Stomach (tissue), 4 donors: ENCODE data around the gene NT5DC4.

Source experiments
- CTCF ChIP-seq, 7 experiments: fragments of 450-650 bp in 4 of 7; fragments of 200-600 bp in 3 of 7; sonication (generic) in 3 of 7; IDR thresholded peaks; one replicate each; pipeline ENCODE4 v1.5.1; 2016 to 2019; ENCODE audit warnings: antibody characterized with exemption in 7 of 7, control low read depth in 2 of 7, mild to moderate bottlenecking in 1 of 7
- POLR2AphosphoS5 ChIP-seq, 3 donors: sonication (generic); formaldehyde crosslinking; IDR thresholded peaks; one replicate each; pipeline ENCODE4 v1.6.1; 2016; ENCODE audit warnings: antibody characterized with exemption in 3 of 3

GRCh38 chr2:112782234-112782799 lies 61.5 kb downstream of the NT5DC4 start:
- no peak for TF ChIP-seq CTCF (IDR thresholded peaks at IDR 0.05)
- TF ChIP-seq POLR2AphosphoS5 (IDR thresholded peaks at IDR 0.05), result no peak
